Measurements from ENCODE around the gene RAB22A. TPM values are rescaled to one million over a fixed set of nuclear protein-coding genes. Genes with fewer than 3 reads are reported as not detected.

Gene RAB22A
- 25.2 to 29.0 TPM (median 26.4 TPM) in 3 replicates for total RNA-seq
- long read RNA-seq, full-length matches to known transcripts: 59 of 75 reads
- long read RNA-seq, partial matches to known transcripts: 0 of 75 reads
- long read RNA-seq, other reads (novel, unspliced or antisense): 16 of 75 reads

- Mint-ChIP-seq H3K36me3 (ENCODE audit: low read depth) (peaks cover 17% of the 10 kb centered on the region), H3K27me3 (ENCODE audit: low read depth) (no peaks in the 10 kb centered on the region), H3K9me3 (ENCODE audit: low read depth) (no peaks in the 10 kb centered on the region), H3K4me3 (ENCODE audit: unreplicated experiment) (peak within 1 kb of the TSS; percentile 91), H3K4me1 (ENCODE audit: low read depth) (peaks cover 33% of the 10 kb centered on the region), H3K27ac (ENCODE audit: unreplicated experiment) (peak within 1 kb of the TSS; percentile 94)
- DNase-seq (ENCODE audit: low spot score): no peak
- no peak for TF ChIP-seq CTCF (IDR thresholded peaks at IDR 0.05)
These were observed at the start of gene RAB22A for GRCh38 chr20:58309591-58310290. Gene RAB22A (plus strand): TSS chr20:58309715. CDS start chr20:58309977, 262 bp downstream.

GRCh38 chr20:58260006-58260405, 49.5 kb upstream of the RAB22A start:
- Mint-ChIP-seq H3K9me3 (ENCODE audit: low read depth) (peaks cover 4% of the 10 kb centered on the region), H3K4me3 (ENCODE audit: unreplicated experiment) (no peak overlapping the region), H3K4me1 (ENCODE audit: low read depth) (no peaks in the 10 kb centered on the region), H3K27me3 (ENCODE audit: low read depth) (no peaks in the 10 kb centered on the region), H3K27ac (ENCODE audit: unreplicated experiment) (no peak overlapping the region), H3K36me3 (ENCODE audit: low read depth) (peaks cover 11% of the 10 kb centered on the region)
- no peak for DNase-seq (ENCODE audit: low spot score)
- no peak for TF ChIP-seq CTCF (IDR thresholded peaks at IDR 0.05)

- Mint-ChIP-seq H3K36me3 (ENCODE audit: low read depth) (peaks cover 11% of the 10 kb centered on the region), H3K27me3 (ENCODE audit: low read depth) (no peaks in the 10 kb centered on the region), H3K27ac (ENCODE audit: unreplicated experiment) (no peak overlapping the region), H3K9me3 (ENCODE audit: low read depth) (peaks cover 4% of the 10 kb centered on the region), H3K4me3 (ENCODE audit: unreplicated experiment) (no peak overlapping the region), H3K4me1 (ENCODE audit: low read depth) (no peaks in the 10 kb centered on the region)
- DNase-seq (ENCODE audit: low spot score): no peak
- TF ChIP-seq CTCF (IDR thresholded peaks at IDR 0.05): no peak
These were observed 47.9 kb upstream of the RAB22A start for GRCh38 chr20:58261660-58262059.

GRCh38 chr20:58264271-58264670, 45.2 kb upstream of the RAB22A start:
- DNase-seq (ENCODE audit: low spot score): no peak
- H3K27ac Mint-ChIP-seq (ENCODE audit: unreplicated experiment): no peak overlapping the region
- H3K4me1 Mint-ChIP-seq (ENCODE audit: low read depth): no peaks in the 10 kb centered on the region
- no peaks in the 10 kb centered on the region for H3K9me3 Mint-ChIP-seq (ENCODE audit: low read depth)
- H3K4me3 Mint-ChIP-seq (ENCODE audit: unreplicated experiment): no peak overlapping the region
- no peaks in the 10 kb centered on the region for H3K27me3 Mint-ChIP-seq (ENCODE audit: low read depth)
- H3K36me3 Mint-ChIP-seq (ENCODE audit: low read depth): peaks cover 17% of the 10 kb centered on the region
- TF ChIP-seq CTCF (IDR thresholded peaks at IDR 0.05): no peak

- H3K27me3 Mint-ChIP-seq (ENCODE audit: low read depth): no peaks in the 10 kb centered on the region
- H3K9me3 Mint-ChIP-seq (ENCODE audit: low read depth): no peaks in the 10 kb centered on the region
- no peak for DNase-seq (ENCODE audit: low spot score)
- no peak overlapping the region for H3K4me3 Mint-ChIP-seq (ENCODE audit: unreplicated experiment)
- H3K36me3 Mint-ChIP-seq (ENCODE audit: low read depth): peaks cover 21% of the 10 kb centered on the region
- H3K27ac Mint-ChIP-seq (ENCODE audit: unreplicated experiment): no peak overlapping the region
- no peaks in the 10 kb centered on the region for H3K4me1 Mint-ChIP-seq (ENCODE audit: low read depth)
- no peak for TF ChIP-seq CTCF (IDR thresholded peaks at IDR 0.05)
These were observed 41.9 kb upstream of the RAB22A start for GRCh38 chr20:58267389-58268215.

Data from chondrocyte (in vitro differentiated cells).